ENCODE results near the gene RTN3.
"Not testable (repeated sequence)": the region's sequence is repeated elsewhere in the genome, so short reads cannot be mapped to it uniquely, and the experiment has no call there.

Gene RTN3

DNA sequence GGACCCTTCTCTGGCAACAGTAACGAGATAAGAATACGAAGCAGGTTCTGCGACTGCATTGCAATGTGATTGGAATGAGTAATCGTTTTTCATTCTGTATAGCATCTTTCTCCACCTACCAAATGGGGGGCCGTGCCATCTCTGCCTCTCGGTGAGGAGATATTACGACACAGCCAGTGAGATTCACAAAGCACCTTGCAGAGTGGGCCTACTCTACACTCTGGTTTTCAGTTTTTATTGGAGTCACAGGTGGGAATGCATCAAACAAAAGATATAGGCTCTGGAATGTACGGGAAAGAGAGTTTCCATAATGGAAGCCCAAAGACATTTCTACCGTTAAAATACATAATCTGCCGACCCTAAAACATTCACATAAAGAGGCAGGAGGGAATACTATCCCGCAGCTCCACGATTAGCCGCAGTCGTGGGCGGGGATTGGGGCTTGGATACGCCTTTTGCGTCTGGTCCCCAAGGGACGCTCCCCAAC is 423 bp upstream of the RTN3 start:
- peak in 26 of 51 donors; percentile 16 to 73 (median 42) for DNase-seq

DNA sequence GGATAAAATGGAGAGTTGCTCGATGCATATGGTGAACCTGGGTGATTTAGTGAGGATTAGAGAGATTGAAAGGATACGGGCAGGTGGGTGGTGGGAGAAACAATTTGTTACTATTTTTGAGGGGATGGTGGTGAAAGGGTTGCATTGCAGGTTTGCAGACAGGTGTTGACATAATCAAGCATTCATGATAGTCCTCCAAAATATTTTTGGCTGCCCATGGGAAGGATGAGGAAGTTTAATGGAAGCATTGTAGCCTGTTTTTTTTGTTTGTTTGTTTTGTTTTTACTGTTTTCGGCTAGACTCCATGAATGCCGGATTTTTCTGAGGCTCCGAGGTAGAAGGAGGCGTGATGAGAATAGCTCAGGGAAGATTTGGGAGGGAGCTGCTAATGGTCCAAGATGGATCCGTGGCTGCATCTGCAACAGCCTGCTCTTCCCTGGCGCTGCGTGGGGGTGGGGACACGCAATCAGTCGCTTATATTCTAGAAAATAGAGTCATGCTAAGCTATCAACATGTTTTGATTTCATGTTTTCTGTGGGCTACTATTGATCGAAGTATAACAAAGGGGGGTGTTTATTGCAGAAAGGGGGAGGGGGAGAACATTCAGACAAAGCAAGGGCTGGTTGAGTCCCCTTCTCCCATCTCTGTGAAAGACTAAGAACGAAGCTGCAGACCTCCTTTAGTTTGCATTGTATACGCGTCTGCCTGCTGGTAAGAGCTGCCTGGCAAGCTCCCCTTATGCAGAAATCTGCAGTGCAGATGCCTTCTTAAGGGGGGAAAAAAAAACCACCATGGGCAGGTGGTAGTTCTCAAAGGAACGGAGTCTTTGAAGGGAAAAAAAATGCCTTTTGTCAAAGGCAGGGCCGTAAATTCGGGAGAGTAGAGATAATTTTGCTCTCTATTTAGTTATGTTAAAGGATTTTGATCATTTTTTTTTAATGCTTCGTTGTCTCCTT is 1.0 kb downstream of the RTN3 start:
- DNase-seq = peak in 35 of 51 donors; percentile 2 to 81 (median 34)

DNA sequence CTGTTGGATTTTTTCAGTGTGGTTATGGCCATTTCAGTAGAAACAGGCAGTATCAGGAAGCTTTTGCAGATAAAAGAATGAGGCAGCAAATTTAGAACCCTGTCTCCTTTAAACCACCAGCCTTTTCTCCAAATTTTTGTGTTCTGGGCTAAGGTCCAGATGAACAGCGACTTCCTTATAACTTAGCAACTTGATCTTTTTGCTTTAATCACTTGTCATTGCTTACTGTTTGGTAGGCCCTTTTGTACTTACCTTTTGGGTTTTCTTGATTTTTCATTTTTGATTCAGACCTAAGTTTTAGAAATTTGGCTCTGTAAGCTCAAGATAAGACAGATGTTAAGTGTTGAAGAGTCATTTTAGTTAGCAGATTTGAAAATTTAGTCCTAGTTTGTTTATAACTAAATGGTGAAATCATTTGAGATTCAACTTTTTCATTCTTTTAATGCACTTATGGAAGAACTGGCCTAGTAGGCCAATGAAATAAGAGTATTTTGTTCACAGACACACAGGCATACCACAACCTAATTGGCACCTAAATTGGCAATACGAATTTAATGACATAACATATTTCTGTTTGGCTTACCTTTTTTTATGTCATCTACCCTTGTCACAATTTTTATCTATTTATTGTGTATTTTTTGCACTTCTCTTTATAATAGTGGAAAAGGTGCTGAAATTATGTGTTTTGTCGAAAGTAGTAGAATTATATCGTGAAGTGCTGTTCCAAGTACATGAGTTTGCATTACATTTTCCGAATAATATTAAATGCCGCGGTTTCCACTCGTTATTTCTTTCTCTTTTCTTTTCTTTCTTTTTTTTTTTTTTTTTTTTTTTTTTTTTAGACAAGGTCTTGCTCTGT is 2.1 kb downstream of the RTN3 start:
- DNase-seq = peak in 1 of 51 donors; percentile 42

DNA sequence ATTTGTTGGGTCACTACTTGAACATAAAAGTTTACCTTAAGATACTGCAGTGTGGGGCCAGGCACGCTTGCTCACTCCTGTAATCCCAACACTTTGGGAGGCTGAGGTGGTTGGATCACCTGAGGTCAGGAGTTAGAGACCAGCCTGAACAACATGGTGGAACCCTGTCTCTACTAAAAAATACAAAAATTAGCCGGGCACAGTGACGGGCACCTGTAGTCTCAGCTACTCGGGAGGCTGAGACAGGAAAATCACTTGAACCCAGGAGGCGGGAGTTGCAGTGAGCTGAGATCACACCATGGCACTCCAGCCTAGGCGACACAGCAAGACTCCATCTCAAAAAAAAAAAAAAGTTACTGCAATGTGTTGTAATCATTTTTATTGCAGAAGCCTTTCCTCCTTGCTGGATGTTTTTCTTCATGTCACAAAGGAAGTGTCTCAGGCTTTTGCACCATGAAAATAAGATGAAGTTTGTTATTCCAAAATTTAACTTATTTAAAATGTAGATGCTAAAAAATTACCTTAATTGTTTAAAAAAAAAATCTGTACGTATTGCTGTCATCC is 3.9 kb downstream of the RTN3 start:
- not testable (repeated sequence) for DNase-seq

DNA sequence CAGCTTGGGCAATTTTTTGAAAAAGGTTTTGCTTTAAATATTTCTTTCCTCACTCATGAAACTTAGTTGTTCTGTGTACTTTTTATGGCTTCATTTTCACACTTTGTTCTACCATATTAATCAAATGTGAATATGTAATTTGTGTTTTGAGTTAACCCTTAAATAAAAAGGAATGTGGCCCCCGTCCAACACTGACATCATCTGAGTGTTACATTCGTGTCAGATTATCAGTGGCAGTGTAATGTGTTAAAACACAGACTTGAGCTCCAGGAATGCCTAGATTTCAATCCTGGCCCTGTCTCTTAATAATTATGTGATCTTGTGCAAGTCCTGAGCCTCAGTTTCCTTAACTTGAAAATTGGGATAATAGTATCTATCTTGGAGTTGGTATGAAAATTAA is 5.6 kb downstream of the RTN3 start:
- no peak for DNase-seq

DNA sequence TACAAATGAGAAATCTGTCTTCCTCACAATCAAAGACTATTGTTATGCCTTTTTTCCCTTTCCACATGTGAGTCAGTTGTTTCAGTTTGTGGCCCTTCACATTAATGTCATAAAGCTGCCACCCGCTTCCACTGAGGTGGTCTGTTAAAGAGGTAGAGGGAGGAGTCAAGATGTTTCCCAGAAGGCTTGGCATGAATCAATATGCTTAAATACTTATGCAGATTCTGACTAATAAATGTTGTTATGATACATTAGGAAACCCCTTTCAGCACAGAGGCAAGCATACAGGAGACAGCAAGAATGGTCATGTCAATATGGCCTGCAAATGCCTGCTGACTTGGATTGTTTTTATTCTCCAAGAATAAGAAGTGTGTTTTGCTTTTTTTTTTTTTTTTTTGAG is 6.5 kb downstream of the RTN3 start:
- DNase-seq = no peak

DNA sequence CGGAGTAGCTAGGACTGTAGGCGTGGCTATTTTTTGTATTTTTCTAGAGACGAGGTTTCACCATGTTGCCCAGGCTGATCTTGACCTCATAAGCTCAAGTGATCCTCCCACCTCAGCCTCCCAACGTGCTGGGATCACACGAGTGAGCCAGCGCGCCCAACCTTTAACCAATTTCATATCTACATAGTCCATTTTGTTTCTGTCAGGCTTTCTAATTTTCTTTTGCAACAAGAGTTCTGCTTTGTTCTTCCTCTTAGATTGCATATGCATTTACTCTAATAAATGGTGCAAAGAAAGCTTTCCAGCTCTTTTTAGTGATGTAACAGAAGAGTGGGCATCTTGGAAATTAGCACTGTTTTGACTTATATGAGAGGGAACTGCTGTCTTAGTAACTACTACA is 13.3 kb downstream of the RTN3 start:
- no peak for DNase-seq

DNA sequence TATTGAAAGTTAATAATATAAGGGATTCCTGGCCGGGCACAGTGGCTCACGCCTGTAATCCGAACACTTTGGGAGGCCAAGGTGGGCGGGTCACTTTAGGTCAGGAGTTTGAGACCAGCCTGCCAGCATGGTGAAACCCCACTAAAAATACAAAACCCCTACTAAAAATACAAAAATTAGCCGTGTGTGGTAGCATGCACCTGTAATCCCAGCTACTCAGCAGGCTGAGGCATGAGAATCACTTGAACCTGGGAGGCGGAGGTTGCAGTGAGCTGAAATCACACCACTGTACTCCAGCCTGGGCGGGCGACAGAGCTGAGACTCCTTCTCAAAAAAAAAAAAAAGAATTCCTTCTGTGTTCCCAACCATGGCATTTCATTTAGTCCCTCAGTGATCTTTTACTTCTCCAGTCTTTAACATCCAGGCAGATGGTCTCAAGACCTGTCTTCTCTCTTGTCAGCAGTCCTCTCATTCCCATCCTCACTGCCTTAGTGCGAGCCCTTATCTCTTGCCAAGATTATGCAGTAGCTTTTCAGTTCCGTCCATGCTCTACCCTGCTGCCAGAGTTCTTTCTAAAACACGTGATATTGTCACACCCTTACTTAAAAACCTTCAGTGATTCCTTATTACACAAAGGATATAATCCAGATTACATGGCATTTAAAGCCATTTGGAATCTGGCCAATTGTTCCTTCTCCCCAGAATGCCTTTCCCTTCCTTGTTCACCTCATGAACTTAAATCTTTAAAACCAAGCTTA is 17.9 kb downstream of the RTN3 start:
- peak in 1 of 51 donors; percentile 11 for DNase-seq

DNA sequence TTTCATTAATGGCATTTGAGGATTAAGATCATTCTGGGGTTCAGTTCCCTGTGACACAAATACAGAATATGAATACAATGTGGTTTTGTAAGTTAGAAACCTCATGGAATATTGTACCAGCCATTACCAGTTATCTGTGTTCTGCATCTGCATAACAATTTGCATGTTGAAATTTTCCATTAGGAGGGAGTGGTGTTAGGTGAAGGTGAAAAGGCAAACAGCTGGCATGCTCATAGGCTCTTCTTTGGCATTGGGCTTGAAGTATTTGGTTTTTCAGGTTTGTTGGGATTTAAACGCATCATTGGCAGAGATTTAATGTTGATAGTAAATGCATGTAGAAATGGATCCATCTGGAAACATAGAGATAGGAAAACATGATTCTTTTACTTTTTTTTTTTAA is 18.6 kb downstream of the RTN3 start:
- DNase-seq = no peak

DNA sequence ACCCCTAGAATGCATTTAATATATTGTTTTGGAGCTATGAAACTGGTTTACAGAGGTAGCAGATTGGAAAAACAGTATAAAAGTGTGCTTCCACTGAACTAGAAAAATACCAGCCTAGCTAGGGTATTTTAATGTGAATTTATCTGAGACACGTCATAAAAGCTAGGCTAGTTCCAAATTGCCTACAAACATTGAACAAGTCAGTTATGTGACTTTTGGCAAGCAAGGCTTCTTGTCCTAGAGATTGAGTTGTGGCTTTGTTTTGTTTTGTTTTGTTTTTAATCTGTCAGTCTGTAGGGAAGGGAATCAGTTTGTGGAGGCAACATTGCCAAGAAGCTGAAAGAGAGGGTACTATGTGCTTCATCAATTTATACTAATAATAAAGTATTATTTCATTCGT is 24.2 kb downstream of the RTN3 start:
- peak in 1 of 51 donors; percentile 5 for DNase-seq

DNA sequence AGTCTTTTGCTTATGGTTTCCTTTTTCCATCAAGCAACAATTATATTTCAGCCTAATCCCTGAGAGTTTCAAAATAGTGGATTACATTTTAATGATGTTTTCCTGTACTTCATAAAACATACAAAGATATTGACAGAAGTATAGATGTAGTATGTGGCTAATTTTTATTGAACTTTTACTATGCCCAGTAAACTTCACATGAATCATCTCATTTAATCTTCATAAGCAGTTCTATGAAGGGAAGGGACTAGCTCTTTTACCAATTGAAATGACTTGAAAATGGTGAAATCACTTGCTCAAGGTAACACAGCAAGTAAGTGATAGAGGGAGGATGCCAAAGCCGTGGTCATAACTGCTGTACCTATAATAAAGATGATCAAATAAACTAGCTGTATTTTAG is 27.5 kb downstream of the RTN3 start:
- no peak for DNase-seq

DNA sequence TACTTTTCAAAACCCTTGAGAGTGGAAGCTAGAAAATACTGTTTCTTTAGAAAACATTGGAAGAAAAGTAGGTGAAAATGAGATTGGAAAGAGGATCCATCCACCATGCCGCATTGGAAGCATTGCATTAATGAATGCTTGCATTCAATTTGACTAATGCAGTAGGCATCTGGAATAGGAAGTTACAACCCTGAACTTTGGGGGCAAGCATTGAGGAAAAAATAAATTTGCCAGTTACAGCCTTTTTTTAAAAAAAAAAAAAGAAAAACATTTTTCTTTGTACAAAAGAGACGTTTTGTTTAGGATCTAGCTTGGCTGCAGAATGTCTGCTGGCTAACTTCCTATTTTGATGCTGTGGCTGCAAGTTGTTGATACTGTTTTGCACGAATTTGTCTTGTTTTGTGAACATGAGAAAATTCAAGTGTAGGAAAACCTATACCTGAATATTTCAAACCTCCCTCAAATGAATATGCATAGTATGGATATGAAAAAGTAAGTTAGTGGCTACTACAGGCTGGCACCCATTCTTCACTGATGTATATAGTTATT is 28.1 kb downstream of the RTN3 start:
- DNase-seq = no peak

DNA sequence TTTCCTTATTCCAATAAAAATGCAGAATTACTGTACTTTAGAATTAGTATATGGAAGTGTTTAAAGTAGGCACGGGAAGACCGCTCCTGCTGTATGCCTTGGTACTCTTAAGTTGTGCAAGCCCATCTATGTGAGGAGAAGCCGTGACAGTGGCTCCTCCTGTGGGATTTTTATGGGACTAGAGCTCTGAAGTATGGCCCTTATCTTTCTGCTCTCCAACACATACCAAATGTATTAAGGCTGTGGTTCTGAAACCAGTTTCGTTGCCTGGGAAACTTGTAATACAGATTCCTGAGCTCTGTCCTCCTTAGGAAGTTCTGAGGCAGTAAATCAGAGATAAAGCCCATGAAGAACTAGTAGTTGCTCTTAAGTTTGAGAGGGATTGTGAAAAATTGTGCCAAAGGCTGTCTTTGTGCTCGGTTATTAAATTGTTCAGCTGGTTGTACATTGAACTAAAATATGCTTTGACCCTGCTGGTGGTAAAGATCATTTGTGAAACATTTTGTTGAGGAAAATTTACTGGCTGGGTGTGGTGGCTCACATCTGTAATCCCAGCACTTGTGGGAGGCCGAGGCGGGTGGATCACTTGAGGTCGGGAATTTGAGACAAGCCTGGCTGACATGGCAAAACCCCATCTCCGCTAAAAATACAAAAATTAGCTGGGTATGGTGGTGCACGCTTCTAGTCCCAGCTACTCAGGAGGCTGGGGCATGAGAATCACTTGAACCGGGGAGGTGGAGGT is 29.3 kb downstream of the RTN3 start:
- no peak for DNase-seq

DNA sequence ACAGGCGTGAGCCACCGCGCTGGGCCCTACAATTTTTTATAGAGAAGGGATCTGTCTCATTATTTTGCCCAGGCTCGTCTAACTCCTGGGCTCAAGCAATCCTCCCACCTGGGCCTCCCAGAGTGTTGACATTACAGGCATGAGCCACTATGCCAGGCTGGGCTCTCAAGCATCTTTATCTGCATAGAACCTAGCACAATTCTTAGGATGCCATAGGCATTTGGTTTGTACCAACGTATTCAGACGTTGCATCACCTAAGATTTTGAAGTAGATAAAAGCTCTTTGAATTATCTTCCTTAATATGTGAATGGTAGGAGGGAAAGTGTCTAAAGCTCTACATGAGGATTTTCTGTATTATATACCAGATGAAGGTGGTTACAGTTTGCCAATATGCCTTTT is 30.5 kb downstream of the RTN3 start:
- DNase-seq = no peak

DNA sequence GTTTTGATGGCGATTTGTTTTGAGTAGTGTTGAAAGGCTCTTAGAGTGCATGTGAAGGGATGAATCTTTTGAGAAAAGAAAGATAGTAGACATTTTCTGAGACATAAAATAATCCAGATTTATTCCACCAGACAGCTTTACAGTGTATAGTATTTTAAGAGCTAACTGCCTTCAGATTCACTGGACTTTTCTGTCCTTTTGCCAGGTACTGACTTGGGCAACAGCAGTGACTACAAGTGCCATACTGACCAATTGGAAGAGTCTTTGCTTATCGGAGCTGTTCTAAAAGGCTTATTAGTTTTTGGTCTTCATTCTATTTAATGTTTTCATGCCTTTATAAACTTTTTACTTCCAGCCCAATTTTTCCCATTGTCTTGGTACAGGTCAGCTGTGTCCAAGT is 32.5 kb downstream of the RTN3 start:
- no peak for DNase-seq

DNA sequence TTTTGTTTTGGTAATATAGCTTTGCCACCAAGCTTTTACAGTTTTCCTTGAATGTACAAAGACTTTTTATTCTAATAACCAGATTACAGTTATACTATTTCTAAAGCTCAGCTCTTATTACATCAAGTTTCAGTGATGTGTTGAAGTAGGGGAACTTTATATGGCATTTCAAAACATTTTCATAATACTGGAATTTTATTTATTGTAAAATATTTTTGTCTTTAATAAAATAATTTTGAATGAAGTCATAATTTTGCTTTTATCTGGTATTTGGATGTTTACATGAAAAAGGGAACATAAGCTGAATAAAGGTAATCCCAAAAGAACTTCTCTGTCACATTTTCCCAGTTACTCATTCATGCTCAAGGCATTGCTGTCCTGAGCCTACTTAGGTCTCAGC is 34.7 kb downstream of the RTN3 start:
- DNase-seq = no peak

DNA sequence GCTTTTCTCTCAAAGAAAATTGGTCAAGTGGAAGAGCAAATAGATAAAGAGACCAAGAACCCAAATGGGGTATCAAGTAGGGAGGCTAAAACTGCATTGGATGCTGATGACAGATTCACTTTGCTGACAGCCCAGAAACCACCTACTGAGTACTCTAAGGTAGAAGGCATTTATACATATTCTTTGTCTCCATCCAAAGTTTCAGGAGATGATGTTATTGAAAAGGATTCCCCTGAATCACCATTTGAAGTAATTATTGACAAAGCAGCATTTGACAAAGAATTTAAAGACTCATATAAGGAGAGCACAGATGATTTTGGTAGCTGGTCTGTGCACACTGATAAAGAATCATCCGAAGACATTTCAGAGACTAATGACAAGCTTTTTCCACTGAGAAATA is 37.7 kb downstream of the RTN3 start:
- DNase-seq = no peak

DNA sequence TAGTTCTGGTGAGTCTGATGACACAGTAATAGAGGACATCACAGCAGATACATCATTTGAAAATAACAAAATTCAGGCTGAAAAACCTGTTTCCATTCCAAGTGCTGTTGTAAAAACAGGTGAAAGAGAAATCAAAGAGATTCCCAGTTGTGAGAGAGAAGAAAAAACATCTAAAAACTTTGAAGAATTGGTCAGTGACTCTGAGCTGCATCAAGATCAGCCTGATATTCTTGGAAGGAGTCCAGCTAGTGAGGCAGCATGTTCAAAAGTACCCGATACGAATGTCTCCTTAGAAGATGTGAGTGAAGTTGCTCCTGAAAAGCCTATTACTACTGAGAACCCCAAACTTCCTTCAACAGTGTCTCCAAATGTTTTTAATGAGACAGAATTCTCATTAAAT is 38.7 kb downstream of the RTN3 start:
- no peak for DNase-seq

DNA sequence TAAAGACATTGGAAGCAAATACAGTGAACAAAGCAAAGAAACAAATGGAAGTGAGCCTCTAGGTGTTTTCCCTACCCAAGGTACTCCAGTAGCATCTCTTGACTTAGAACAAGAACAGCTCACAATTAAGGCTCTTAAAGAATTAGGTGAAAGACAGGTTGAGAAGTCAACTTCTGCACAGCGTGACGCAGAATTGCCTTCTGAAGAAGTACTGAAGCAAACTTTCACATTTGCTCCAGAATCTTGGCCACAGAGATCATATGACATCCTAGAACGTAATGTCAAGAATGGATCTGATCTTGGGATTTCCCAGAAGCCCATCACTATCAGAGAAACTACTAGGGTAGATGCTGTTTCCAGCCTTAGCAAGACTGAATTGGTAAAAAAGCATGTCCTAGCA is 39.3 kb downstream of the RTN3 start:
- DNase-seq = no peak

DNA sequence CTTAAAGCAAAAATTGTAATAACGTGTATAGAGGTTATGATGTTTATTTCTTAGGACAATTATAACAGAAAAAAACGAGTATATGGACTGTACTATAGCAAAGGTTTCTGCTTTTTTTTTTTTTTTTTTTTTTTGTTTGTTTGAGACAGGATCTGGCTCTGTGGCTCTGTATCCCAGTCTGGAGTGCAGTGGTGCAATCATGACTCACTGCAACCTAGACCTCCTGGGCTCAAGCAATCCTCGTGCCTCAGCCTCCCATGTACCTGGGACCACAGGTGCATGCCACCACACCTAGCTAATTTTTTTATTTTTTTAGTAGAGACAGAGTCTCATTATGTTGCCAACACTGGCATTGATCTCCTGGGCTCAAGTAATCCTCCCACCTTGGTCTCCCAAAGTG is 48.0 kb downstream of the RTN3 start:
- no peak for DNase-seq

All from hypothalamus (tissue), 51 donors.